Endothelial cell of umbilical vein (primary cell): Measurements from ENCODE around the gene PCSK6. TPM values are rescaled to one million over a fixed set of nuclear protein-coding genes. Genes with fewer than 3 reads are reported as not detected.

Experiments used
- BruUV-seq: library from RNA; stranded (reverse); fragments of 400-500 nt; replicated peaks from 2 replicates; lab custom pipeline; 2021; lab: Mats Ljungman, UMichigan
- CTCF ChIA-PET: fragments of 300-600, 350-600 bp; sonication (Branson Sonifier 250); formaldehyde crosslinking; loops from one replicate; lab custom pipeline; 2021; ENCODE audit warnings: antibody characterized with exemption, inconsistent platforms; lab: Charles Lee
- POLR2A ChIA-PET: fragments of 300-600, 350-600 bp; sonication (Branson Sonifier 250); formaldehyde crosslinking; loops from one replicate; lab custom pipeline; 2021; ENCODE audit warnings: antibody characterized with exemption, inconsistent platforms; lab: Charles Lee
- DNase-seq: peaks from one replicate; pipeline ENCODE4 v3.0.0-alpha.2; 2011; ENCODE audit warnings: low read depth, low spot score
- FAIRE-seq: peaks from 2 replicates; lab custom pipeline; 2011; peaks lifted over from hg19 to GRCh38; lab: Jason Lieb, UNC
- H2AFZ ChIP-seq: 2 replicates; pipeline ENCODE4 v1.6.0; 2012; ENCODE audit warnings: low read depth, low read length, control low read depth, inconsistent platforms
- H3K27ac ChIP-seq: 2 replicates; pipeline ENCODE4 v1.5.1; 2011; ENCODE audit warnings: low read depth, mild to moderate bottlenecking, control low read depth, low read length, moderate library complexity; ENCODE audit not compliant: insufficient read depth
- H3K27me3 ChIP-seq, 2 experiments: 2 replicates each; pipeline versions ENCODE4 v1.6.0 to v1.6.1; 2011; ENCODE audit warnings: low read length in 2 of 2, mixed read lengths in 1 of 2; ENCODE audit not compliant: control insufficient read depth in 2 of 2, insufficient read depth in 2 of 2
- H3K36me3 ChIP-seq, 2 experiments: 2 replicates in 1 of 2; 3 replicates in 1 of 2; pipeline ENCODE4 v1.5.1; 2011; ENCODE audit warnings: low read length in 2 of 2, mild to moderate bottlenecking in 1 of 2, moderate library complexity in 1 of 2; ENCODE audit not compliant: control insufficient read depth in 2 of 2, insufficient read depth in 2 of 2; ENCODE audit errors: extremely low read depth in 1 of 2
- H3K4me1 ChIP-seq: 3 replicates; pipeline ENCODE4 v1.5.1; 2011; ENCODE audit warnings: mild to moderate bottlenecking, low read length; ENCODE audit not compliant: control insufficient read depth, insufficient read depth; ENCODE audit errors: extremely low read depth
- H3K4me2 ChIP-seq: 2 replicates; pipeline ENCODE4 v1.6.1; 2011; ENCODE audit warnings: low read length, control low read depth, mixed read lengths; ENCODE audit not compliant: insufficient read depth
- H3K4me3 ChIP-seq, 3 experiments: fragments of 200-600 bp in 1 of 3; sonication (generic), shearing (Covaris generic) in 1 of 3; replicated peaks in 1 of 3; 2 replicates each; pipeline ENCODE4 v1.5.1; 2011 to 2016; ENCODE audit warnings: control low read depth in 3 of 3, low read length in 3 of 3, mild to moderate bottlenecking in 2 of 3, inconsistent platforms in 1 of 3, low read depth in 1 of 3, moderate library complexity in 1 of 3; ENCODE audit not compliant: insufficient read depth in 1 of 3
- H3K79me2 ChIP-seq: 2 replicates; pipeline ENCODE4 v1.6.0; 2012; ENCODE audit warnings: low read length, inconsistent platforms; ENCODE audit not compliant: control insufficient read depth, insufficient read depth
- H3K9ac ChIP-seq: replicated peaks from 2 replicates; pipeline ENCODE3; 2011; ENCODE audit warnings: low read length, control low read depth; ENCODE audit not compliant: insufficient read depth; ENCODE audit errors: extremely low read depth
- H3K9me1 ChIP-seq: replicated peaks from 3 replicates; pipeline ENCODE4 v1.6.0; 2011; ENCODE audit warnings: mild to moderate bottlenecking, low read length; ENCODE audit not compliant: control insufficient read depth, insufficient read depth; ENCODE audit errors: extremely low read depth
- H3K9me3 ChIP-seq: replicated peaks from 2 replicates; pipeline ENCODE4 v1.5.1; 2012; ENCODE audit warnings: low read length, inconsistent platforms; ENCODE audit not compliant: control insufficient read depth, insufficient read depth
- H4K20me1 ChIP-seq: replicated peaks from 2 replicates; pipeline ENCODE3; 2011; ENCODE audit warnings: mild to moderate bottlenecking, low read length; ENCODE audit not compliant: control insufficient read depth, insufficient read depth; ENCODE audit errors: extremely low read depth
- EZH2 ChIP-seq: IDR thresholded peaks from 2 replicates; pipeline ENCODE4 v1.6.1; 2012; ENCODE audit warnings: borderline replicate concordance, low read depth, mild to moderate bottlenecking, moderate library complexity, low read length, inconsistent platforms; ENCODE audit not compliant: severe bottlenecking
- GATA2 ChIP-seq: IDR thresholded peaks from 2 replicates; pipeline ENCODE4 v1.7.0; 2011; ENCODE audit warnings: low read depth, mild to moderate bottlenecking, moderate library complexity, mixed read lengths, low read length; ENCODE audit not compliant: insufficient read length, insufficient read depth
- JUN ChIP-seq: IDR thresholded peaks from 2 replicates; pipeline ENCODE4 v1.6.1; 2011; ENCODE audit warnings: borderline replicate concordance, low read depth; ENCODE audit not compliant: insufficient read length, insufficient read depth
- MYC ChIP-seq: IDR thresholded peaks from one replicate; pipeline ENCODE4 v1.6.1; 2011; ENCODE audit warnings: mild to moderate bottlenecking, low read depth, low read length
- POLR2A ChIP-seq: IDR thresholded peaks from 2 replicates; pipeline ENCODE4 v1.6.1; 2012; ENCODE audit warnings: low read depth, mild to moderate bottlenecking, control low read depth, low read length
- POLR2AphosphoS5 ChIP-seq: IDR thresholded peaks from 2 replicates; pipeline ENCODE4 v1.6.1; 2012; ENCODE audit warnings: low read depth, mild to moderate bottlenecking, control low read depth, low read length, moderate library complexity; ENCODE audit not compliant: insufficient read depth
- dilution Hi-C: fragments of 300-500 bp; cut with MboI; formaldehyde crosslinking; loops from one replicate; pipeline ENCODE4 v1.15.0; 2019; ENCODE audit warnings: low sequenced_read_pairs; ENCODE audit not compliant: extremely low pct_ligation_motif_present
- intact Hi-C: fragments of 100-400 bp; cut with micrococcal nuclease; formaldehyde crosslinking; loops from one replicate; pipeline ENCODE4 v1.10.0; 2022
- polyA plus RNA-seq, 4 experiments: library from polyadenylated mRNA; depleted of rRNA in 3 of 4; stranded (reverse) in 3 of 4; unstranded in 1 of 4; fragments of >200 nt; gene quantifications; 2 replicates each; pipeline versions ENCODE4 v1.2.1 to v1.2.3, GENCODE V29; 2011 to 2012; ENCODE audit warnings: missing spikeins in 1 of 4
- total RNA-seq: library from RNA; stranded (reverse); gene quantifications from 2 replicates; pipeline ENCODE4 v1.2.3, GENCODE V29; 2021
- TF ChIP-seq, protein P1 (sequence below), 2 donors: IDR thresholded peaks; 1 replicate in 1 of 2; 2 replicates in 1 of 2; pipeline ENCODE4 v1.5.1; 2011; ENCODE audit warnings: low read length in 2 of 2, mild to moderate bottlenecking in 2 of 2, moderate library complexity in 2 of 2, control low read depth in 1 of 2, inconsistent platforms in 1 of 2, low read depth in 1 of 2; ENCODE audit not compliant: insufficient read depth in 1 of 2; ENCODE audit errors: extremely low read depth in 1 of 2
- TF ChIP-seq, protein P2 (sequence below): IDR thresholded peaks from 2 replicates; pipeline ENCODE4 v1.6.1; 2011; ENCODE audit not compliant: insufficient read depth, insufficient read length

The PCSK6 gene
- total and polyA plus RNA-seq, 2 donors (not counting 3 experiments of a cell fraction or from before 2014, with no cell fraction given): 0.18 to 0.69 TPM

DNA sequence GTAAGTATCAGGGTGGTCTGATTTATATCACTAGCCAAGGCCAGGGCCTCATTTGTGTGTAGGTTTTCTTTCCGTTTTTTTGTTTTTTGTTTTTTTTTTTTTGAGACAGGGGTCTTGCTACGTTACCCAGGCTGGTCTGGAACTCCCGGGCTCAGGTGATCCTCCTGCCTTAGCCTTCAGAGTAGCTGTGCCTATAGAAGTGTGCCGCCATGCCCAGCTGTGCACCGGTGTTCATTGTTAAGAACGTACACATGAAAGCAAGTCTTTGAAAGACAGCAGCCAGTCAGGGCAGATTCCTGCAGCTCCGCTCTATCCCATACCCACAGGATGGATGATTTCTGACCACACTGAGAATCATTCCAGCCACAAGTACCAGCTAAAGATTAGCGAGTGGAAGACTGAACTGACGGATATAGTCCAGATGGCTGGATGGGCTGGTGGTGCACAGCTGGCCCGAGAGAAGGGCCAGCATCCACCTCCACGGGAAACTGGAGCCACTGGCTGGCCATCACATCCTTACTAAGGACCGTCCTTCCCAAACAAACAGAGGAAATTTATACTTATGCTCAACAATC is 95.4 kb downstream of the PCSK6 start:
- intact Hi-C loops (no loop called here), dilution Hi-C loops (no loop called here)
- POLR2A ChIA-PET: no interaction called here
- Histone ChIP-seq H3K4me2 (no peak overlapping the region), H3K36me3 (no peaks in the 10 kb centered on the region), H3K9me3 (no peaks in the 10 kb centered on the region), H3K27ac (no peak overlapping the region), H3K79me2 (no peaks in the 10 kb centered on the region), H3K4me3 (no peak overlapping the region), H3K9me1 (no peaks in the 10 kb centered on the region), H3K9ac (no peak overlapping the region), H2AFZ (no peak overlapping the region), H3K4me1 (no peaks in the 10 kb centered on the region), H3K27me3 (no peaks in the 10 kb centered on the region), H4K20me1 (no peaks in the 10 kb centered on the region)
- DNase-seq (no peak), FAIRE-seq (no peak)
- no peak for TF ChIP-seq MYC
- no peak for TF ChIP-seq POLR2A
- TF ChIP-seq, protein P1, sequence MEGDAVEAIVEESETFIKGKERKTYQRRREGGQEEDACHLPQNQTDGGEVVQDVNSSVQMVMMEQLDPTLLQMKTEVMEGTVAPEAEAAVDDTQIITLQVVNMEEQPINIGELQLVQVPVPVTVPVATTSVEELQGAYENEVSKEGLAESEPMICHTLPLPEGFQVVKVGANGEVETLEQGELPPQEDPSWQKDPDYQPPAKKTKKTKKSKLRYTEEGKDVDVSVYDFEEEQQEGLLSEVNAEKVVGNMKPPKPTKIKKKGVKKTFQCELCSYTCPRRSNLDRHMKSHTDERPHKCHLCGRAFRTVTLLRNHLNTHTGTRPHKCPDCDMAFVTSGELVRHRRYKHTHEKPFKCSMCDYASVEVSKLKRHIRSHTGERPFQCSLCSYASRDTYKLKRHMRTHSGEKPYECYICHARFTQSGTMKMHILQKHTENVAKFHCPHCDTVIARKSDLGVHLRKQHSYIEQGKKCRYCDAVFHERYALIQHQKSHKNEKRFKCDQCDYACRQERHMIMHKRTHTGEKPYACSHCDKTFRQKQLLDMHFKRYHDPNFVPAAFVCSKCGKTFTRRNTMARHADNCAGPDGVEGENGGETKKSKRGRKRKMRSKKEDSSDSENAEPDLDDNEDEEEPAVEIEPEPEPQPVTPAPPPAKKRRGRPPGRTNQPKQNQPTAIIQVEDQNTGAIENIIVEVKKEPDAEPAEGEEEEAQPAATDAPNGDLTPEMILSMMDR (IDR thresholded peaks at IDR 0.05; ENCODE audit: extremely low read depth in 1 of 2, insufficient read depth in 1 of 2, low read depth in 1 of 2, low read length in 2 of 2): no peak
- no peak for TF ChIP-seq POLR2AphosphoS5
- TF ChIP-seq JUN: no peak
- TF ChIP-seq GATA2: no peak
- TF ChIP-seq, protein P2, sequence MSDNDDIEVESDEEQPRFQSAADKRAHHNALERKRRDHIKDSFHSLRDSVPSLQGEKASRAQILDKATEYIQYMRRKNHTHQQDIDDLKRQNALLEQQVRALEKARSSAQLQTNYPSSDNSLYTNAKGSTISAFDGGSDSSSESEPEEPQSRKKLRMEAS: no peak
- no peak for TF ChIP-seq EZH2
- BruUV-seq: no TSS peak
- CTCF ChIA-PET: interaction anchor here (0.6 to 0.7 kb wide), 2 partner anchors 10 to 120 kb away, joined by 3 read pairs; no protein-coding TSS in a partner anchor
